Measurements from ENCODE around the gene ARL2. TPM values are rescaled to one million over a fixed set of nuclear protein-coding genes. Genes with fewer than 3 reads are reported as not detected.

The ARL2 gene
- total RNA-seq, 5 donors from 2014 or later (not counting 1 experiment from before 2014, with no cell fraction given): 19.7 to 44.3 (median 39.5) TPM

GRCh38 chr11:65058419-65059054 is 44.6 kb downstream of the ARL2 start, which contains the start of gene NAALADL1:
NAALADL1 (minus strand) TSS chr11:65058553; CDS start chr11:65058521, 32 bp downstream.
- H3K27ac Mint-ChIP-seq: no peak within 1 kb of the TSS
- ATAC-seq (replicated peaks in 1 of 4) (no peak), DNase-seq (no peak)
- peaks cover 5 to 13% of the 10 kb centered on the region in 2 experiments for H3K4me1 ChIP-seq (ENCODE audit: control insufficient read depth in 1 of 2, extremely low read depth in 1 of 2, insufficient read depth in 2 of 2, low read length in 2 of 2)
- H3K4me1 Mint-ChIP-seq: peaks cover 11 to 16% (median 14%) of the 10 kb centered on the region in 3 donors
- H3K36me3 Mint-ChIP-seq: no peaks in the 10 kb centered on the region
- POLR2A ChIA-PET: no interaction called here
- H3K36me3 ChIP-seq (ENCODE audit: control insufficient read depth in 2 of 2, extremely low read depth in 1 of 2, insufficient read depth in 1 of 2, low read length in 1 of 2): no peaks in the 10 kb centered on the region
- no peak within 1 kb of the TSS for H3K27ac ChIP-seq (ENCODE audit: low read length)
- H3K4me3 ChIP-seq (ENCODE audit: control insufficient read depth in 1 of 2, extremely low read depth in 1 of 2, low read length in 1 of 2): no peak within 1 kb of the TSS
- H3K27me3 ChIP-seq (replicated peaks in 1 of 2; ENCODE audit: control insufficient read depth in 2 of 2, extremely low read depth in 1 of 2, insufficient read depth in 2 of 2, low read length in 1 of 2): peaks cover 0 to 15% of the 10 kb centered on the region in 2 experiments
- no peak within 1 kb of the TSS for H3K4me3 Mint-ChIP-seq
- CTCF ChIA-PET: interaction anchor here in 1 of 2 donors (0.6 kb wide), 1 partner anchor 872 kb away, joined by 3 read pairs; the partner anchor contains the start of gene STIP1
- no peaks in the 10 kb centered on the region for H3K9me3 ChIP-seq
- no peaks in the 10 kb centered on the region for H3K27me3 Mint-ChIP-seq
- 83% methylated on average over 5 of the region's 8 CpGs for WGBS (ENCODE audit: insufficient coverage)
- H3K9me3 Mint-ChIP-seq: no peaks in the 10 kb centered on the region

- CTCF ChIA-PET: no interaction called here
- Mint-ChIP-seq H3K9me3 (no peaks in the 10 kb centered on the region), H3K27ac (no peak overlapping the region), H3K36me3 (no peaks in the 10 kb centered on the region), H3K27me3 (no peaks in the 10 kb centered on the region), H3K4me3 (no peak overlapping the region), H3K4me1 (peaks cover 2 to 6% (median 4%) of the 10 kb centered on the region in 3 donors)
- Histone ChIP-seq H3K27me3 (replicated peaks in 1 of 2; ENCODE audit: control insufficient read depth in 2 of 2, extremely low read depth in 1 of 2, insufficient read depth in 2 of 2, low read length in 1 of 2) (peaks cover 0 to 12% of the 10 kb centered on the region in 2 experiments), H3K27ac (ENCODE audit: low read length) (no peak overlapping the region), H3K4me3 (ENCODE audit: control insufficient read depth in 1 of 2, extremely low read depth in 1 of 2, low read length in 1 of 2) (no peak overlapping the region), H3K36me3 (ENCODE audit: control insufficient read depth in 2 of 2, extremely low read depth in 1 of 2, insufficient read depth in 1 of 2, low read length in 1 of 2) (no peaks in the 10 kb centered on the region), H3K4me1 (ENCODE audit: control insufficient read depth in 1 of 2, extremely low read depth in 1 of 2, insufficient read depth in 2 of 2, low read length in 2 of 2) (peaks cover 0 to 3% of the 10 kb centered on the region in 2 experiments), H3K9me3 (no peaks in the 10 kb centered on the region)
- ATAC-seq (replicated peaks in 1 of 4) (no peak), DNase-seq (no peak)
- POLR2A ChIA-PET: no interaction called here
- no CpG with 5 or more reads among the region's 3 CpGs for WGBS (ENCODE audit: insufficient coverage)
These were observed 45.6 kb downstream of the ARL2 start for GRCh38 chr11:65059523-65059922.

GRCh38 chr11:65059959-65060824 is 46.2 kb downstream of the ARL2 start:
- Histone ChIP-seq H3K9me3 (no peaks in the 10 kb centered on the region), H3K4me3 (ENCODE audit: control insufficient read depth in 1 of 2, extremely low read depth in 1 of 2, low read length in 1 of 2) (no peak overlapping the region), H3K36me3 (ENCODE audit: control insufficient read depth in 2 of 2, extremely low read depth in 1 of 2, insufficient read depth in 1 of 2, low read length in 1 of 2) (no peaks in the 10 kb centered on the region), H3K27me3 (replicated peaks in 1 of 2; ENCODE audit: control insufficient read depth in 2 of 2, extremely low read depth in 1 of 2, insufficient read depth in 2 of 2, low read length in 1 of 2) (peaks cover 0 to 12% of the 10 kb centered on the region in 2 experiments), H3K27ac (ENCODE audit: low read length) (no peak overlapping the region), H3K4me1 (ENCODE audit: control insufficient read depth in 1 of 2, extremely low read depth in 1 of 2, insufficient read depth in 2 of 2, low read length in 2 of 2) (no peaks in the 10 kb centered on the region)
- H3K27me3 Mint-ChIP-seq: no peaks in the 10 kb centered on the region
- ChIA-PET POLR2A (no interaction called here), CTCF (no interaction called here)
- H3K4me1 Mint-ChIP-seq: peaks cover 0 to 4% (median 3%) of the 10 kb centered on the region in 3 donors
- no peak overlapping the region for H3K4me3 Mint-ChIP-seq
- DNase-seq (no peak), ATAC-seq (replicated peaks in 1 of 4) (no peak)
- no peak overlapping the region for H3K27ac Mint-ChIP-seq
- 39% methylated on average over 3 of the region's 10 CpGs for WGBS (ENCODE audit: insufficient coverage)
- no peaks in the 10 kb centered on the region for H3K36me3 Mint-ChIP-seq
- H3K9me3 Mint-ChIP-seq: no peaks in the 10 kb centered on the region

- Histone ChIP-seq H3K4me1 (ENCODE audit: control insufficient read depth in 1 of 2, extremely low read depth in 1 of 2, insufficient read depth in 2 of 2, low read length in 2 of 2) (no peaks in the 10 kb centered on the region), H3K36me3 (ENCODE audit: control insufficient read depth in 2 of 2, extremely low read depth in 1 of 2, insufficient read depth in 1 of 2, low read length in 1 of 2) (no peaks in the 10 kb centered on the region), H3K4me3 (ENCODE audit: control insufficient read depth in 1 of 2, extremely low read depth in 1 of 2, low read length in 1 of 2) (no peak overlapping the region), H3K27ac (ENCODE audit: low read length) (no peak overlapping the region), H3K9me3 (no peaks in the 10 kb centered on the region), H3K27me3 (replicated peaks in 1 of 2; ENCODE audit: control insufficient read depth in 2 of 2, extremely low read depth in 1 of 2, insufficient read depth in 2 of 2, low read length in 1 of 2) (peaks cover 0 to 12% of the 10 kb centered on the region in 2 experiments)
- ChIA-PET CTCF (no interaction called here), POLR2A (no interaction called here)
- Mint-ChIP-seq H3K4me3 (no peak overlapping the region), H3K27ac (no peak overlapping the region), H3K9me3 (no peaks in the 10 kb centered on the region), H3K36me3 (no peaks in the 10 kb centered on the region), H3K27me3 (no peaks in the 10 kb centered on the region), H3K4me1 (peaks cover 0 to 4% (median 2%) of the 10 kb centered on the region in 3 donors)
- peak in 1 of 4 experiments; percentile 51 for ATAC-seq (replicated peaks in 1 of 4)
- peak in 1 of 35 experiments; percentile 5 for DNase-seq
- 86% methylated on average over 6 of the region's 9 CpGs for WGBS (ENCODE audit: insufficient coverage)
These were observed 47.0 kb downstream of the ARL2 start for GRCh38 chr11:65060913-65061408.

GRCh38 chr11:65063532-65063931 is 49.6 kb downstream of the ARL2 start:
- ATAC-seq (replicated peaks in 1 of 4) (no peak), DNase-seq (no peak)
- Histone ChIP-seq H3K9me3 (no peaks in the 10 kb centered on the region), H3K36me3 (ENCODE audit: control insufficient read depth in 2 of 2, extremely low read depth in 1 of 2, insufficient read depth in 1 of 2, low read length in 1 of 2) (no peaks in the 10 kb centered on the region), H3K4me1 (ENCODE audit: control insufficient read depth in 1 of 2, extremely low read depth in 1 of 2, insufficient read depth in 2 of 2, low read length in 2 of 2) (no peaks in the 10 kb centered on the region), H3K4me3 (ENCODE audit: control insufficient read depth in 1 of 2, extremely low read depth in 1 of 2, low read length in 1 of 2) (no peak overlapping the region), H3K27me3 (replicated peaks in 1 of 2; ENCODE audit: control insufficient read depth in 2 of 2, extremely low read depth in 1 of 2, insufficient read depth in 2 of 2, low read length in 1 of 2) (peaks cover 0 to 16% of the 10 kb centered on the region in 2 experiments), H3K27ac (ENCODE audit: low read length) (no peak overlapping the region)
- no peaks in the 10 kb centered on the region for H3K27me3 Mint-ChIP-seq
- ChIA-PET CTCF (no interaction called here), POLR2A (no interaction called here)
- H3K9me3 Mint-ChIP-seq: no peaks in the 10 kb centered on the region
- no peak overlapping the region for H3K27ac Mint-ChIP-seq
- no peak overlapping the region for H3K4me3 Mint-ChIP-seq
- H3K36me3 Mint-ChIP-seq: no peaks in the 10 kb centered on the region
- H3K4me1 Mint-ChIP-seq: peaks cover 0 to 4% (median 2%) of the 10 kb centered on the region in 3 donors
- WGBS (ENCODE audit: insufficient coverage): 91% methylated on average over 1 of the region's 3 CpGs

- no peak for ATAC-seq (replicated peaks in 1 of 4)
- no peaks in the 10 kb centered on the region for H3K4me1 ChIP-seq (ENCODE audit: control insufficient read depth in 1 of 2, extremely low read depth in 1 of 2, insufficient read depth in 2 of 2, low read length in 2 of 2)
- H3K9me3 Mint-ChIP-seq: no peaks in the 10 kb centered on the region
- no peak overlapping the region for H3K4me3 ChIP-seq (ENCODE audit: control insufficient read depth in 1 of 2, extremely low read depth in 1 of 2, low read length in 1 of 2)
- H3K9me3 ChIP-seq: no peaks in the 10 kb centered on the region
- H3K36me3 Mint-ChIP-seq: no peaks in the 10 kb centered on the region
- no peaks in the 10 kb centered on the region for H3K36me3 ChIP-seq (ENCODE audit: control insufficient read depth in 2 of 2, extremely low read depth in 1 of 2, insufficient read depth in 1 of 2, low read length in 1 of 2)
- no peak overlapping the region for H3K27ac Mint-ChIP-seq
- no peaks in the 10 kb centered on the region for H3K27me3 Mint-ChIP-seq
- no peak for DNase-seq
- no peak overlapping the region for H3K27ac ChIP-seq (ENCODE audit: low read length)
- H3K4me3 Mint-ChIP-seq: no peak overlapping the region
- ChIA-PET CTCF (no interaction called here), POLR2A (no interaction called here)
- H3K27me3 ChIP-seq (replicated peaks in 1 of 2; ENCODE audit: control insufficient read depth in 2 of 2, extremely low read depth in 1 of 2, insufficient read depth in 2 of 2, low read length in 1 of 2): peaks cover 0 to 13% of the 10 kb centered on the region in 2 experiments
- H3K4me1 Mint-ChIP-seq: peaks cover 0 to 4% (median 2%) of the 10 kb centered on the region in 3 donors
- no CpG with 5 or more reads among the region's 4 CpGs for WGBS (ENCODE audit: insufficient coverage)
These were observed 50.9 kb downstream of the ARL2 start for GRCh38 chr11:65064847-65065240.

Measured in T-cell (primary cell).